GM19324 (cell line): ENCODE data around the gene KCNF1.
"Not testable (repeated sequence)": the region's sequence is repeated elsewhere in the genome, so short reads cannot be mapped to it uniquely, and the experiment has no call there.

ENCODE experiments used
- ATAC-seq: cut with Tn5 transposase; IDR thresholded peaks from one replicate; pipeline ENCODE4 v1.9.1; 2021; ENCODE audit warnings: mild to moderate bottlenecking, moderate library complexity; ENCODE audit not compliant: unreplicated experiment, low FRiP score

Gene KCNF1

GRCh38 chr2:10935953-10936942 lies 24.5 kb downstream of the KCNF1 start:
- ATAC-seq = no peak

GRCh38 chr2:10939058-10939457 lies 27.3 kb downstream of the KCNF1 start:
- no peak for ATAC-seq

- no peak for ATAC-seq
Measured at GRCh38 chr2:10940596-10940995, 28.9 kb downstream of the KCNF1 start.

GRCh38 chr2:10941383-10941782 lies 29.6 kb downstream of the KCNF1 start:
- no peak for ATAC-seq

- ATAC-seq = no peak
Measured at GRCh38 chr2:10944799-10945198, 33.1 kb downstream of the KCNF1 start.

- no peak for ATAC-seq
Measured at GRCh38 chr2:10946394-10946793, 34.7 kb downstream of the KCNF1 start.

- ATAC-seq = no peak
Measured at GRCh38 chr2:10947005-10947440, 35.3 kb downstream of the KCNF1 start.

GRCh38 chr2:10947446-10948187 lies 35.9 kb downstream of the KCNF1 start:
- ATAC-seq = no peak

GRCh38 chr2:10948188-10948564 lies 36.4 kb downstream of the KCNF1 start:
- ATAC-seq = no peak

GRCh38 chr2:10948606-10949230 lies 37.0 kb downstream of the KCNF1 start:
- no peak for ATAC-seq

GRCh38 chr2:10949835-10950234 lies 38.1 kb downstream of the KCNF1 start:
- ATAC-seq = no peak

- no peak for ATAC-seq
Measured at GRCh38 chr2:10951558-10952414, 40.1 kb downstream of the KCNF1 start.

GRCh38 chr2:10954416-10954815 lies 42.7 kb downstream of the KCNF1 start:
- ATAC-seq = no peak

GRCh38 chr2:10954856-10955818 lies 43.4 kb downstream of the KCNF1 start:
- ATAC-seq = no peak

- ATAC-seq = no peak
Measured at GRCh38 chr2:10956006-10956790, 44.5 kb downstream of the KCNF1 start.

- ATAC-seq = no peak
Measured at GRCh38 chr2:10957391-10957790, 45.7 kb downstream of the KCNF1 start.

- ATAC-seq = not testable (repeated sequence)
Measured at GRCh38 chr2:10958452-10958851, 46.7 kb downstream of the KCNF1 start.
